K562 (cell line): ENCODE results near the gene SPHK1. TPM values are rescaled to one million over a fixed set of nuclear protein-coding genes. Genes with fewer than 3 reads are reported as not detected.
A peak's percentile ranks its signal among the peaks of the same experiment; 100 is the strongest.

ENCODE experiments used
- ATF1 ChIP-seq, 2 experiments: fragments of 450-650 bp in 1 of 2; IDR thresholded peaks; 2 replicates each; pipeline ENCODE4 v1.6.1; 2016; ENCODE audit warnings: missing compliant biosample characterization in 1 of 2, missing genetic modification characterization in 1 of 2
- C11orf30 ChIP-seq: fragments of 450-650 bp; IDR thresholded peaks from 2 replicates; pipeline ENCODE4 v1.6.1; 2016; ENCODE audit warnings: low read depth, mild to moderate bottlenecking
- CSDE1 ChIP-seq, 2 experiments: fragments of 450-650 bp; IDR thresholded peaks; 2 replicates each; pipeline ENCODE4 v1.6.1; 2016; ENCODE audit warnings: mild to moderate bottlenecking in 1 of 2
- CTBP1 ChIP-seq: fragments of 450-650 bp; IDR thresholded peaks from 2 replicates; pipeline ENCODE4 v1.6.1; 2016; ENCODE audit warnings: borderline replicate concordance
- CXXC5 ChIP-seq: fragments of 250-450 bp; sonication (Bioruptor Pico); IDR thresholded peaks from 2 replicates; pipeline ENCODE4 v1.8.0; 2022; ENCODE audit warnings: inconsistent platforms, mild to moderate bottlenecking, moderate library complexity
- ESRRA ChIP-seq: fragments of 450-650 bp; IDR thresholded peaks from 2 replicates; pipeline ENCODE4 v1.6.1; 2014; ENCODE audit warnings: low read depth, mild to moderate bottlenecking, moderate library complexity, borderline replicate concordance
- GABPA ChIP-seq: fragments of 200-800 bp; sonication (Bioruptor generic); conservative IDR thresholded peaks from 2 replicates; pipeline ENCODE4 v1.6.1; 2016; ENCODE audit warnings: low read depth, missing genetic modification characterization, missing compliant biosample characterization
- HSF4 ChIP-seq: fragments of 250-450 bp; sonication (Bioruptor Pico); IDR thresholded peaks from 2 replicates; pipeline ENCODE4 v2.1.2; 2022; ENCODE audit warnings: mild to moderate bottlenecking, moderate library complexity, borderline replicate concordance
- KAT8 ChIP-seq: fragments of 450-650 bp; IDR thresholded peaks from 2 replicates; pipeline ENCODE4 v1.6.1; 2016; ENCODE audit warnings: low read depth, mild to moderate bottlenecking
- KLF16 ChIP-seq: IDR thresholded peaks from 2 replicates; pipeline ENCODE4 v1.6.1; 2016; ENCODE audit warnings: antibody characterized with exemption
- LEF1 ChIP-seq: fragments of 450-650 bp; IDR thresholded peaks from 2 replicates; pipeline ENCODE4 v1.6.1; 2016; ENCODE audit warnings: mild to moderate bottlenecking
- NCOA6 ChIP-seq: fragments of 450-650 bp; IDR thresholded peaks from 2 replicates; pipeline ENCODE4 v1.6.1; 2017; ENCODE audit warnings: mild to moderate bottlenecking
- PML ChIP-seq: IDR thresholded peaks from 2 replicates; pipeline ENCODE4 v1.6.1; 2012; ENCODE audit warnings: low read length, inconsistent platforms
- SIX5 ChIP-seq, 2 experiments: IDR thresholded peaks; 2 replicates each; pipeline ENCODE4 v1.6.1; 2011; ENCODE audit warnings: low read length in 2 of 2, borderline replicate concordance in 1 of 2, low read depth in 1 of 2, mild to moderate bottlenecking in 1 of 2, moderate library complexity in 1 of 2; ENCODE audit not compliant: insufficient read depth in 1 of 2
- SNIP1 ChIP-seq: fragments of 450-650 bp; IDR thresholded peaks from 2 replicates; pipeline ENCODE4 v1.7.1; 2017; ENCODE audit warnings: low read depth, mild to moderate bottlenecking
- SP1 ChIP-seq: sonication (generic); formaldehyde crosslinking; IDR thresholded peaks from 2 replicates; pipeline ENCODE4 v1.8.1; 2022; ENCODE audit warnings: mild to moderate bottlenecking, missing genetic modification reagents
- ZBTB7A ChIP-seq: IDR thresholded peaks from 2 replicates; pipeline ENCODE4 v1.6.1; 2011; ENCODE audit warnings: low read depth, mild to moderate bottlenecking, low read length, moderate library complexity, borderline replicate concordance; ENCODE audit not compliant: control insufficient read depth
- ZNF282 ChIP-seq: sonication (generic); formaldehyde crosslinking; IDR thresholded peaks from 2 replicates; pipeline ENCODE4 v1.8.1; 2023; ENCODE audit warnings: missing genetic modification reagents
- ZNF311 ChIP-seq: fragments of 250-450 bp; sonication (Bioruptor Pico); IDR thresholded peaks from 2 replicates; pipeline ENCODE4 v1.4.0; 2020; ENCODE audit warnings: mild to moderate bottlenecking, moderate library complexity
- ZNF778 ChIP-seq: fragments of 450-650 bp; formaldehyde crosslinking; IDR thresholded peaks from 2 replicates; pipeline ENCODE4 v1.4.0; 2020; ENCODE audit warnings: mild to moderate bottlenecking, moderate library complexity
- polyA plus RNA-seq, 8 experiments: library from polyadenylated mRNA; depleted of rRNA in 4 of 8; stranded (reverse) in 5 of 8; unstranded in 3 of 8; fragments of >200 nt; fragmentation: Nextera tagmentation in 2 of 8; fragmentation: Illumina TruSeq in 1 of 8; extraction: Ambion mirVana in 2 of 8; extraction: Trizol in 1 of 8; gene quantifications; 2 replicates each; pipeline versions ENCODE4 v1.2.1 to v1.2.3, GENCODE V29; 2011 to 2014; ENCODE audit warnings: inconsistent platforms in 1 of 8, missing spikeins in 1 of 8
- total RNA-seq, 7 experiments: library from RNA; depleted of rRNA in 6 of 7; stranded (reverse); fragments of >200 nt in 6 of 7; fragmentation: Illumina TruSeq in 2 of 7; extraction: Trizol in 2 of 7; gene quantifications; 2 replicates each; pipeline versions ENCODE4 v1.2.1 to v1.2.3, GENCODE V29; 2011 to 2021; ENCODE audit warnings: low replicate concordance in 1 of 7
- TF ChIP-seq, protein P1 (sequence below): fragments of 150-350 bp; IDR thresholded peaks from 2 replicates; pipeline ENCODE4 v1.6.1; 2014; ENCODE audit warnings: low read depth, mild to moderate bottlenecking, low read length, borderline replicate concordance
- TF ChIP-seq, protein P2 (sequence below): fragments of 250-450 bp; sonication (Bioruptor Pico); IDR thresholded peaks from 2 replicates; pipeline ENCODE4 v1.5.0; 2021; ENCODE audit warnings: mild to moderate bottlenecking, moderate library complexity

The SPHK1 gene
- total and polyA plus RNA-seq, 9 of the 15 experiments (the other 6 are each of a cell fraction or from before 2014, with no cell fraction given), result 0.21 to 60.3 (median 14.5) TPM

GRCh38 chr17:76405967-76406647, 21.7 kb downstream of the SPHK1 start (continued):
- TF ChIP-seq ZNF311, result peak; percentile 88; the same call in 1 of the 2 replicates
- no peak for TF ChIP-seq SIX5 (IDR thresholded peaks at IDR 0.05; ENCODE audit: borderline replicate concordance in 1 of 2, insufficient read depth in 1 of 2, low read depth in 1 of 2, low read length in 2 of 2)
- TF ChIP-seq ZNF282 (CRISPR knock-in tag), result no peak
- no peak for TF ChIP-seq NCOA6
- peak; percentile 98 for TF ChIP-seq ESRRA
- peak; percentile 99 for TF ChIP-seq PML
- TF ChIP-seq CSDE1 (IDR thresholded peaks at IDR 0.05), result 0 out of 4 replicates have a peak, but pooled peaks of 1 of the 2 experiments have one; percentile 38
- no peak for TF ChIP-seq C11orf30
- peak; percentile 93 for TF ChIP-seq SP1
- no peak for TF ChIP-seq KAT8
- TF ChIP-seq HSF4 (CRISPR knock-in tag), result no peak
- TF ChIP-seq CTBP1, result peak; percentile 99
- TF ChIP-seq ZNF778, result no peak
- TF ChIP-seq CXXC5 (CRISPR knock-in tag), result peak; percentile 99
- no peak for TF ChIP-seq SNIP1
- TF ChIP-seq GABPA (tag), result no peak; the same call in 1 of the 2 replicates
- TF ChIP-seq ATF1 (CRISPR knock-in tag; IDR thresholded peaks at IDR 0.05), result no peak
- TF ChIP-seq ATF1 (tag; IDR thresholded peaks at IDR 0.05), result peak; percentile 77
- TF ChIP-seq, protein P1, sequence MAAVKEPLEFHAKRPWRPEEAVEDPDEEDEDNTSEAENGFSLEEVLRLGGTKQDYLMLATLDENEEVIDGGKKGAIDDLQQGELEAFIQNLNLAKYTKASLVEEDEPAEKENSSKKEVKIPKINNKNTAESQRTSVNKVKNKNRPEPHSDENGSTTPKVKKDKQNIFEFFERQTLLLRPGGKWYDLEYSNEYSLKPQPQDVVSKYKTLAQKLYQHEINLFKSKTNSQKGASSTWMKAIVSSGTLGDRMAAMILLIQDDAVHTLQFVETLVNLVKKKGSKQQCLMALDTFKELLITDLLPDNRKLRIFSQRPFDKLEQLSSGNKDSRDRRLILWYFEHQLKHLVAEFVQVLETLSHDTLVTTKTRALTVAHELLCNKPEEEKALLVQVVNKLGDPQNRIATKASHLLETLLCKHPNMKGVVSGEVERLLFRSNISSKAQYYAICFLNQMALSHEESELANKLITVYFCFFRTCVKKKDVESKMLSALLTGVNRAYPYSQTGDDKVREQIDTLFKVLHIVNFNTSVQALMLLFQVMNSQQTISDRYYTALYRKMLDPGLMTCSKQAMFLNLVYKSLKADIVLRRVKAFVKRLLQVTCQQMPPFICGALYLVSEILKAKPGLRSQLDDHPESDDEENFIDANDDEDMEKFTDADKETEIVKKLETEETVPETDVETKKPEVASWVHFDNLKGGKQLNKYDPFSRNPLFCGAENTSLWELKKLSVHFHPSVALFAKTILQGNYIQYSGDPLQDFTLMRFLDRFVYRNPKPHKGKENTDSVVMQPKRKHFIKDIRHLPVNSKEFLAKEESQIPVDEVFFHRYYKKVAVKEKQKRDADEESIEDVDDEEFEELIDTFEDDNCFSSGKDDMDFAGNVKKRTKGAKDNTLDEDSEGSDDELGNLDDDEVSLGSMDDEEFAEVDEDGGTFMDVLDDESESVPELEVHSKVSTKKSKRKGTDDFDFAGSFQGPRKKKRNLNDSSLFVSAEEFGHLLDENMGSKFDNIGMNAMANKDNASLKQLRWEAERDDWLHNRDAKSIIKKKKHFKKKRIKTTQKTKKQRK, result no peak
- peak; percentile 100 for TF ChIP-seq KLF16
- TF ChIP-seq LEF1, result peak; percentile 94
- peak; percentile 91; the same call in 1 of the 2 replicates for TF ChIP-seq ZBTB7A
- TF ChIP-seq, protein P2, sequence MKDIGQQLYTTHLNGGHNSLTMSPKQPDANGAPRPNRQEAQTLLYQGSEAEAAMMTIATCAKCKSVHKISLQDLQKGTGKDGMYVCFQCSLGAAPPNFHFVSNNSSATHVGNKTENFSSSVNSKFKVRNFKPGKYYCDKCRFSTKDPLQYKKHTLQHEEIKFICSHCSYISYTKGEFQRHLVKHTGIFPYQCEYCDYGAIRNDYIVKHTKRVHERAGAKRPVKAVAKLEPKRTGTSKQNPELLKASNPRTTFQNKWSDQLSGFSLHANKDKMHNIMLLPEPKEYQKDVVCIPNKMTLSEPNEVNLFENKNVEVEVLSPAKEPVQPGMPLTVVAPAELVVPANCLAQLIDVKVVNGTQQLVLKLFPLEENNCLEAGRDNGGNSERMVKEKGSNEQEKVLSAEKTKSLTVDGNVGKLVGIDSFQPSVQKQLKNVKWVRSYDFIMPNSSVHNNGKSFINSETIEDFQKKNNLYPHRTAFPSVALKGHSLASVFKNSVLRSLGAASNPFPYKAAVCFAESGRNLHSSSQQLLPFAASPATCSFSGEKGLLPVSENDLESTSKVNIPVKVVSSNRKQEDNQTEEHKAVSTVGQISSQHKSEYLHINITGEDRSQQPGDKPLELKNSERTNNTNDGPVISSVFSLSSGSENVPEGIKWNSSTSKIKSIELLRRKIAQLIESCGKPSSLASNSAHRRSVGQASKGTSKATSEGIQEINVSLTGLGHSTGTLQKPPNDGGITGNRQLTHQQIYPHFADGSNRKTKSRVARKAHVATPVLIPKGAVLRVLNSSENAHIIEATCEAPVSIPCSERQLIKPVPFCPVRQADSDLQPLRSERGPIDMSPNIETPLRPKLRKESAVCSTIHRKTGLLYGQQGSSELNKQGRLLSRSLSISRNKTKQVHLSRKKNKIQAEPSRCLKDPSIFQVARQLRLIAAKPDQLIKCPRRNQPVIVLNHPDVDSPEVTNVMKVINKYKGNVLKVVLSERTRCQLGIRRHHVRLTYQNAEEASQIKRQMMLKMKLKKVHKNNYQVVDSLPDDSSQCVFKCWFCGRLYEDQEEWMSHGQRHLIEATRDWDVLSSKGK (CRISPR knock-in tag), result no peak
